ENCODE data around the gene MECP2. TPM values are rescaled to one million over a fixed set of nuclear protein-coding genes. Genes with fewer than 3 reads are reported as not detected.
"Not testable (repeated sequence)": the region's sequence is repeated elsewhere in the genome, so short reads cannot be mapped to it uniquely, and the experiment has no call there.

The MECP2 gene
- total and polyA plus RNA-seq, 2 of the 13 experiments (the other 11 are each of a cell fraction or from before 2014, with no cell fraction given): 7.9 to 18.1 TPM

GRCh38 chrX:153995504-153995903 lies 102.0 kb downstream of the MECP2 start:
- no TSS peak for BruUV-seq (replicated peaks)
- no peaks in the 10 kb centered on the region for H3K27me3 ChIP-seq (ENCODE audit: control insufficient read depth in 1 of 2, insufficient read depth in 2 of 2, low read length in 2 of 2)
- no peak overlapping the region for H3K4me2 ChIP-seq (ENCODE audit: low read depth, low read length)
- FAIRE-seq: no peak
- intact Hi-C loops (cut with micrococcal nuclease; ENCODE audit: unreplicated experiment) (no loop called here), in situ Hi-C loops (cut with HindIII; ENCODE audit: extremely low pct_ligation_motif_present, low pct_unique_long_range_greater_than_20kb) (no loop called here)
- no peak for ATAC-seq
- DNase-seq (ENCODE audit: low spot score): no peak
- H3K79me2 ChIP-seq (ENCODE audit: insufficient read depth, low read length): no peaks in the 10 kb centered on the region
- no peak overlapping the region for H2AFZ ChIP-seq (ENCODE audit: low read length)
- H4K20me1 ChIP-seq (ENCODE audit: insufficient read depth, low read length): no peaks in the 10 kb centered on the region
- no peak overlapping the region for H3K27ac ChIP-seq (ENCODE audit: extremely low read length, insufficient read depth, low read length)
- ChIA-PET POLR2A (interaction anchor here (0.6 kb wide), 1 partner anchor 17 kb away, joined by 3 read pairs; no protein-coding TSS in a partner anchor), CTCF (ENCODE audit: low intra/inter-chr PET ratio, low total read pairs) (no interaction called here)
- no peaks in the 10 kb centered on the region for H3K36me3 ChIP-seq (replicated peaks in 1 of 2; ENCODE audit: control insufficient read depth in 1 of 2, insufficient read depth in 2 of 2, low read length in 2 of 2)
- TF ChIP-seq ZKSCAN1 (IDR thresholded peaks at IDR 0.05; ENCODE audit: low read length): peak; percentile 79
- no peak for TF ChIP-seq ZNF709 (CRISPR knock-in tag; IDR thresholded peaks at IDR 0.05)
- peaks cover 16% of the 10 kb centered on the region for H3K4me1 ChIP-seq (ENCODE audit: insufficient read depth, low read length)
- no peak overlapping the region for H3K9ac ChIP-seq (ENCODE audit: insufficient read depth, low read depth, low read length)
- no peaks in the 10 kb centered on the region for H3K9me3 ChIP-seq (ENCODE audit: low read length)
- 84% methylated on average over 8 of the region's 8 CpGs for WGBS (ENCODE audit: low lambda C conversion rate)
- no peak overlapping the region for H3K4me3 ChIP-seq (replicated peaks in 1 of 3; ENCODE audit: insufficient read depth in 1 of 3, low read depth in 2 of 3, low read length in 3 of 3)

- H3K27ac ChIP-seq (ENCODE audit: extremely low read length, insufficient read depth, low read length); H3K9me3 ChIP-seq (ENCODE audit: low read length); H3K4me3 ChIP-seq (replicated peaks in 1 of 3; ENCODE audit: insufficient read depth in 1 of 3, low read depth in 2 of 3, low read length in 3 of 3); intact Hi-C loops (cut with micrococcal nuclease; ENCODE audit: unreplicated experiment); DNase-seq (ENCODE audit: low spot score); H3K36me3 ChIP-seq (replicated peaks in 1 of 2; ENCODE audit: control insufficient read depth in 1 of 2, insufficient read depth in 2 of 2, low read length in 2 of 2); H3K79me2 ChIP-seq (ENCODE audit: insufficient read depth, low read length); H3K9ac ChIP-seq (ENCODE audit: insufficient read depth, low read depth, low read length); H3K4me2 ChIP-seq (ENCODE audit: low read depth, low read length); CTCF ChIA-PET (ENCODE audit: low intra/inter-chr PET ratio, low total read pairs); FAIRE-seq; BruUV-seq (replicated peaks); H2AFZ ChIP-seq (ENCODE audit: low read length); H3K27me3 ChIP-seq (ENCODE audit: control insufficient read depth in 1 of 2, insufficient read depth in 2 of 2, low read length in 2 of 2); H4K20me1 ChIP-seq (ENCODE audit: insufficient read depth, low read length); in situ Hi-C loops (cut with HindIII; ENCODE audit: extremely low pct_ligation_motif_present, low pct_unique_long_range_greater_than_20kb); POLR2A ChIA-PET; ATAC-seq: not testable (repeated sequence)
- peaks cover 24% of the 10 kb centered on the region for H3K4me1 ChIP-seq (ENCODE audit: insufficient read depth, low read length)
- WGBS (ENCODE audit: low lambda C conversion rate): 100% methylated on average over 1 of the region's 5 CpGs
Measured at GRCh38 chrX:153994398-153994797, 103.1 kb downstream of the MECP2 start.

DNA sequence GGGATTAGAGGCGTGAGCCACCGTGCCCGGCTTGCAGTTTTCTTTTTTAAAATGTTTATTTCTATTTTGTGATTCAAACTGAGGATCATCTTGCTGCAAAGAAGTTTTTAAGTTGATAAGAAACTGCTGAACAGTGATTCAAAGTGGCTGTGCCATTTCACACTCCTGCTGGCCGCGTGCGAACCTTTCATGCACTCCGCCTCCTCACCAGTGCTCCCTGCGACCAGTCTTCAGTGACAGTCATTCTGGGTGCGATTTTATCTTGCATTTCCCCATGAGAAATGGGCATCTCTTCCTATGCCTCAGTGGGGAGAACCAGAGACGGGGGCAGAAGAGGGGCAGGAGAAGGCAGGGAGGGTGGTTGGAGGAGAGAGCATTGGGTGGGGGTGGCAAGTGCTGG lies 103.5 kb downstream of the MECP2 start:
- no peak overlapping the region for H3K9ac ChIP-seq (ENCODE audit: insufficient read depth, low read depth, low read length)
- TF ChIP-seq, protein P1, sequence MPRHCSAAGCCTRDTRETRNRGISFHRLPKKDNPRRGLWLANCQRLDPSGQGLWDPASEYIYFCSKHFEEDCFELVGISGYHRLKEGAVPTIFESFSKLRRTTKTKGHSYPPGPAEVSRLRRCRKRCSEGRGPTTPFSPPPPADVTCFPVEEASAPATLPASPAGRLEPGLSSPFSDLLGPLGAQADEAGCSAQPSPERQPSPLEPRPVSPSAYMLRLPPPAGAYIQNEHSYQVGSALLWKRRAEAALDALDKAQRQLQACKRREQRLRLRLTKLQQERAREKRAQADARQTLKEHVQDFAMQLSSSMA (CRISPR knock-in tag; IDR thresholded peaks at IDR 0.05): no peak
- TF ChIP-seq ZNF263 (CRISPR knock-in tag; IDR thresholded peaks at IDR 0.05): peak; percentile 58; the same call in 1 of the 2 replicates
- FAIRE-seq (no peak), ATAC-seq (no peak), DNase-seq (ENCODE audit: low spot score) (no peak)
- H2AFZ ChIP-seq (ENCODE audit: low read length): no peak overlapping the region
- intact Hi-C loops (cut with micrococcal nuclease; ENCODE audit: unreplicated experiment): no loop called here
- no peaks in the 10 kb centered on the region for H3K9me3 ChIP-seq (ENCODE audit: low read length)
- in situ Hi-C loops (cut with HindIII; ENCODE audit: extremely low pct_ligation_motif_present, low pct_unique_long_range_greater_than_20kb): no loop called here
- 78% methylated on average over 10 of the region's 10 CpGs for WGBS (ENCODE audit: low lambda C conversion rate)
- no peaks in the 10 kb centered on the region for H4K20me1 ChIP-seq (ENCODE audit: insufficient read depth, low read length)
- BruUV-seq (replicated peaks): no TSS peak
- H3K79me2 ChIP-seq (ENCODE audit: insufficient read depth, low read length): no peaks in the 10 kb centered on the region
- ChIA-PET POLR2A (no interaction called here), CTCF (ENCODE audit: low intra/inter-chr PET ratio, low total read pairs) (no interaction called here)
- H3K27ac ChIP-seq (ENCODE audit: extremely low read length, insufficient read depth, low read length): no peak overlapping the region
- H3K27me3 ChIP-seq (ENCODE audit: control insufficient read depth in 1 of 2, insufficient read depth in 2 of 2, low read length in 2 of 2): no peaks in the 10 kb centered on the region
- peaks cover 26% of the 10 kb centered on the region for H3K4me1 ChIP-seq (ENCODE audit: insufficient read depth, low read length)
- no peak overlapping the region for H3K4me3 ChIP-seq (replicated peaks in 1 of 3; ENCODE audit: insufficient read depth in 1 of 3, low read depth in 2 of 3, low read length in 3 of 3)
- no peak overlapping the region for H3K4me2 ChIP-seq (ENCODE audit: low read depth, low read length)
- H3K36me3 ChIP-seq (replicated peaks in 1 of 2; ENCODE audit: control insufficient read depth in 1 of 2, insufficient read depth in 2 of 2, low read length in 2 of 2): no peaks in the 10 kb centered on the region
